ENCODE data around the gene CXCL1. TPM values are rescaled to one million over a fixed set of nuclear protein-coding genes. Genes with fewer than 3 reads are reported as not detected.

Gene CXCL1
- total RNA-seq (not detected), polyA plus RNA-seq (not detected)

DNA sequence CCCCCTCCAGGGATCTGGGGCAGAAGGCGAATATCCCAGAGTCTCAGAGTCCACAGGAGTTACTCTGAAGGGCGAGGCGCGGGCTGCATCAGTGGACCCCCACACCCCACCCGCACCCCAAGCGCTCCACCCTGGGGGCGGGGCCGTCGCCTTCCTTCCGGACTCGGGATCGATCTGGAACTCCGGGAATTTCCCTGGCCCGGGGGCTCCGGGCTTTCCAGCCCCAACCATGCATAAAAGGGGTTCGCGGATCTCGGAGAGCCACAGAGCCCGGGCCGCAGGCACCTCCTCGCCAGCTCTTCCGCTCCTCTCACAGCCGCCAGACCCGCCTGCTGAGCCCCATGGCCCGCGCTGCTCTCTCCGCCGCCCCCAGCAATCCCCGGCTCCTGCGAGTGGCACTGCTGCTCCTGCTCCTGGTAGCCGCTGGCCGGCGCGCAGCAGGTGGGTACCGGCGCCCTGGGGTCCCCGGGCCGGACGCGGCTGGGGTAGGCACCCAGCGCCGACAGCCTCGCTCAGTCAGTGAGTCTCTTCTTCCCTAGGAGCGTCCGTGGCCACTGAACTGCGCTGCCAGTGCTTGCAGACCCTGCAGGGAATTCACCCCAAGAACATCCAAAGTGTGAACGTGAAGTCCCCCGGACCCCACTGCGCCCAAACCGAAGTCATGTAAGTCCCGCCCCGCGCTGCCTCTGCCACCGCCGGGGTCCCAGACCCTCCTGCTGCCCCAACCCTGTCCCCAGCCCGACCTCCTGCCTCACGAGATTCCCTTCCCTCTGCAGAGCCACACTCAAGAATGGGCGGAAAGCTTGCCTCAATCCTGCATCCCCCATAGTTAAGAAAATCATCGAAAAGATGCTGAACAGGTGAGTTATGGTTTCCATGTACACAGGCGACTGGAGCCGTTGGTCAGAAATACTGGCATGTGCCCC lies at the start of gene CXCL1:
TSS of gene CXCL1 (plus strand) at position 264 of the 926 bp plus-strand sequence. CDS start at position 342, 78 bp downstream.
- H3K4me3 ChIP-seq (ENCODE audit: low read depth, low read length) = no peak within 1 kb of the TSS
- H3K36me3 ChIP-seq (ENCODE audit: control insufficient read depth, insufficient read depth, low read length) = no peaks in the 10 kb centered on the region
- DNase-seq (no peak), ATAC-seq (ENCODE audit: low read depth in 2 of 2) (no peak)
- no peaks in the 10 kb centered on the region for H3K27me3 ChIP-seq (ENCODE audit: control insufficient read depth, insufficient read depth, low read length)
- H3K27ac ChIP-seq (ENCODE audit: insufficient read depth, low read length, poor library complexity, severe bottlenecking) = no peak within 1 kb of the TSS
- H3K9me3 ChIP-seq (ENCODE audit: control insufficient read depth in 2 of 2, low read length in 2 of 2) = no peaks in the 10 kb centered on the region
- H3K9me3 Mint-ChIP-seq = peaks cover 0 to 2% (median 0%) of the 10 kb centered on the region in 7 donors
- H3K4me3 Mint-ChIP-seq = no peak within 1 kb of the TSS
- H3K27me3 Mint-ChIP-seq = peaks cover 16% of the 10 kb centered on the region
- no peaks in the 10 kb centered on the region for H3K4me1 ChIP-seq (ENCODE audit: control insufficient read depth, insufficient read depth, low read length, poor library complexity, severe bottlenecking)
- H3K36me3 Mint-ChIP-seq = no peaks in the 10 kb centered on the region
- H3K4me1 Mint-ChIP-seq = no peaks in the 10 kb centered on the region
- no peak within 1 kb of the TSS for H3K27ac Mint-ChIP-seq

DNA sequence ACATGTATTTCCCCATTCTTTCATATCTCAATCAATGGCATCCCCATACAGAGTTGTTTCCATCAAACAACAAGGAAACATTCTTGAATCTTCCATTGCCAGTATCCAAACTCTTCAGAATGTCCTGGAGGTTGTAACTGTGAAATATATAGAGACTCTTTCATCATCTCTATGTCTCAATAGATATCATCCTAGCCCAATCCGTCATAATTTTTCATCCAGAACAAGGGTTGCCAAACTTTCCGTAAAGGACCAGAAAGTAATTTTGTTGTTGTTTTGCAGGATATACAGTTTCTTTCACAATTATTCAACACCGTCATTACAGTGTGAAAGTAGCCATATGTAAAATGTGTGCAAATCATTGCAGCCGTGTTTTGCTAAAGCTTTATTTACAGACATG lies 47.9 kb upstream of the CXCL1 start:
- H3K9me3 Mint-ChIP-seq = peaks cover 0 to 11% (median 3%) of the 10 kb centered on the region in 7 donors
- DNase-seq (no peak), ATAC-seq (ENCODE audit: low read depth in 2 of 2) (no peak)
- Histone ChIP-seq H3K4me3 (ENCODE audit: low read depth, low read length) (no peak overlapping the region), H3K9me3 (ENCODE audit: control insufficient read depth in 2 of 2, low read length in 2 of 2) (no peaks in the 10 kb centered on the region), H3K36me3 (ENCODE audit: control insufficient read depth, insufficient read depth, low read length) (no peaks in the 10 kb centered on the region), H3K4me1 (ENCODE audit: control insufficient read depth, insufficient read depth, low read length, poor library complexity, severe bottlenecking) (no peaks in the 10 kb centered on the region), H3K27ac (ENCODE audit: insufficient read depth, low read length, poor library complexity, severe bottlenecking) (no peak overlapping the region), H3K27me3 (ENCODE audit: control insufficient read depth, insufficient read depth, low read length) (no peaks in the 10 kb centered on the region)
- no peak overlapping the region for H3K27ac Mint-ChIP-seq
- H3K27me3 Mint-ChIP-seq = no peaks in the 10 kb centered on the region
- no peaks in the 10 kb centered on the region for H3K4me1 Mint-ChIP-seq
- no peaks in the 10 kb centered on the region for H3K36me3 Mint-ChIP-seq
- no peak overlapping the region for H3K4me3 Mint-ChIP-seq

DNA sequence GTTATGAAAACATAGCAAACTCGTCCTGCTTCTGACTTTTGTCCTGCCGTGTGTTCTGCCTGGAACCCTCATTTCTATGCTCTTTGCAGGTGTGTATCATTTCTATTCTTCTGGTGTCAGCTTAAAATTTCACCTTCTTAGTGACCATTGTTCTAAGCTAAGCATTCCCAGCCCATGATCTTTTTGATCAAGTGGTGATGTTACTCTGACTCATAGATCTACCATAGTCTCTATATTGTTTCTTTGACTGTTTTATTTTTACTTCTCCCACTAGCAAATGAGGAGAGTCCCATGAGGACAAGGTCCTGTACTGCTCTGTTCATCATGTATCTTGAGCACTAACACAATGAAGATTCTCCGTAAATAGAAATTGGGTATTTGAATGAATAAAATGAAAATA lies 46.8 kb upstream of the CXCL1 start:
- H3K4me3 ChIP-seq (ENCODE audit: low read depth, low read length) = no peak overlapping the region
- H3K9me3 ChIP-seq (ENCODE audit: control insufficient read depth in 2 of 2, low read length in 2 of 2) = no peaks in the 10 kb centered on the region
- ATAC-seq (ENCODE audit: low read depth in 2 of 2) (no peak), DNase-seq (no peak)
- no peaks in the 10 kb centered on the region for H3K4me1 Mint-ChIP-seq
- H3K27me3 ChIP-seq (ENCODE audit: control insufficient read depth, insufficient read depth, low read length) = no peaks in the 10 kb centered on the region
- H3K27me3 Mint-ChIP-seq = no peaks in the 10 kb centered on the region
- no peaks in the 10 kb centered on the region for H3K4me1 ChIP-seq (ENCODE audit: control insufficient read depth, insufficient read depth, low read length, poor library complexity, severe bottlenecking)
- no peak overlapping the region for H3K27ac ChIP-seq (ENCODE audit: insufficient read depth, low read length, poor library complexity, severe bottlenecking)
- H3K4me3 Mint-ChIP-seq = no peak overlapping the region
- no peaks in the 10 kb centered on the region for H3K36me3 ChIP-seq (ENCODE audit: control insufficient read depth, insufficient read depth, low read length)
- H3K9me3 Mint-ChIP-seq = peaks cover 0 to 6% (median 3%) of the 10 kb centered on the region in 7 donors
- H3K36me3 Mint-ChIP-seq = no peaks in the 10 kb centered on the region
- H3K27ac Mint-ChIP-seq = no peak overlapping the region

DNA sequence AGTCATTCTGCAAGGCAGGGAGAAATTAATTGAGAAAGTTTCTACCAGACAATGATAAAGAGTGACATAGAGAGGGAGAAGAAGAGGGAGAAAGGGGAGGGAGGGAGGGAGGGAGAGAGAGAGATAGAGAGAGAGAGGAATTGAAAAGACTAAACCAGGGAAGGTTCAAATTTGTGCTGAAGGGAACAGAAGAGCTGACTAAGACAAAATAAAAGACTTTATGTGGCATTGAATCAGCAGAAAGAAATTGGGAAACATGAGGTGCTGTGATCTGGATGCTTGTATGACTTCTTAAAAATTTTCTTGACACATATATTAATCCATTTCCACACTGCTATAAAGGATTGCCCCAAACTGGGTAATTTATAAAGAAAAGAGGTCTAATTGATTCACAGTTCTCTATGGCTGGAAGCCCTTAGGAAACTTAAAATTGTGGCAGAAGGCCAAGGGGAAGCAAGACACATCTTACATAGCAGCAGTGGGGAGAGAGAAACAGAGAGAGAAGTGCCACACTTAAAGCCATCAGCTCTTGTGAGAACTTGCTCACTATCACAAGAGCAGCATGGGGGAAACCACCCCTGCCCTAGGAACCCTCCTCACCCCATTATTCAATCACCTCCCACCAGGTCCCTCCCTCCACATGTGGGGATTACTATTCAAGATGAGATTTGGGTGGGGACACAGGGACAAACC lies 46.2 kb upstream of the CXCL1 start:
- Histone ChIP-seq H3K27me3 (ENCODE audit: control insufficient read depth, insufficient read depth, low read length) (no peaks in the 10 kb centered on the region), H3K27ac (ENCODE audit: insufficient read depth, low read length, poor library complexity, severe bottlenecking) (no peak overlapping the region), H3K36me3 (ENCODE audit: control insufficient read depth, insufficient read depth, low read length) (no peaks in the 10 kb centered on the region), H3K9me3 (ENCODE audit: control insufficient read depth in 2 of 2, low read length in 2 of 2) (no peaks in the 10 kb centered on the region), H3K4me1 (ENCODE audit: control insufficient read depth, insufficient read depth, low read length, poor library complexity, severe bottlenecking) (no peaks in the 10 kb centered on the region), H3K4me3 (ENCODE audit: low read depth, low read length) (no peak overlapping the region)
- H3K4me3 Mint-ChIP-seq = no peak overlapping the region
- DNase-seq (no peak), ATAC-seq (ENCODE audit: low read depth in 2 of 2) (no peak)
- peaks cover 0 to 6% (median 2%) of the 10 kb centered on the region in 7 donors for H3K9me3 Mint-ChIP-seq
- no peak overlapping the region for H3K27ac Mint-ChIP-seq
- H3K27me3 Mint-ChIP-seq = no peaks in the 10 kb centered on the region
- no peaks in the 10 kb centered on the region for H3K4me1 Mint-ChIP-seq
- H3K36me3 Mint-ChIP-seq = no peaks in the 10 kb centered on the region

GRCh38 chr4:73823760-73824159 lies 45.4 kb upstream of the CXCL1 start:
- H3K27ac ChIP-seq (ENCODE audit: insufficient read depth, low read length, poor library complexity, severe bottlenecking) = no peak overlapping the region
- no peaks in the 10 kb centered on the region for H3K27me3 Mint-ChIP-seq
- H3K27ac Mint-ChIP-seq = no peak overlapping the region
- H3K36me3 Mint-ChIP-seq = no peaks in the 10 kb centered on the region
- H3K9me3 Mint-ChIP-seq = peaks cover 0 to 6% (median 2%) of the 10 kb centered on the region in 7 donors
- no peaks in the 10 kb centered on the region for H3K4me1 ChIP-seq (ENCODE audit: control insufficient read depth, insufficient read depth, low read length, poor library complexity, severe bottlenecking)
- no peaks in the 10 kb centered on the region for H3K4me1 Mint-ChIP-seq
- H3K27me3 ChIP-seq (ENCODE audit: control insufficient read depth, insufficient read depth, low read length) = no peaks in the 10 kb centered on the region
- H3K4me3 Mint-ChIP-seq = no peak overlapping the region
- H3K4me3 ChIP-seq (ENCODE audit: low read depth, low read length) = no peak overlapping the region
- H3K9me3 ChIP-seq (ENCODE audit: control insufficient read depth in 2 of 2, low read length in 2 of 2) = no peaks in the 10 kb centered on the region
- no peaks in the 10 kb centered on the region for H3K36me3 ChIP-seq (ENCODE audit: control insufficient read depth, insufficient read depth, low read length)
- no peak for DNase-seq
- ATAC-seq (ENCODE audit: low read depth in 2 of 2) = no peak

GRCh38 chr4:73828956-73829355 lies 40.2 kb upstream of the CXCL1 start:
- H3K4me3 ChIP-seq (ENCODE audit: low read depth, low read length) = no peak overlapping the region
- Mint-ChIP-seq H3K36me3 (no peaks in the 10 kb centered on the region), H3K27me3 (no peaks in the 10 kb centered on the region), H3K4me1 (no peaks in the 10 kb centered on the region), H3K27ac (no peak overlapping the region), H3K9me3 (peaks cover 0 to 4% (median 2%) of the 10 kb centered on the region in 7 donors), H3K4me3 (no peak overlapping the region)
- H3K27me3 ChIP-seq (ENCODE audit: control insufficient read depth, insufficient read depth, low read length) = no peaks in the 10 kb centered on the region
- H3K4me1 ChIP-seq (ENCODE audit: control insufficient read depth, insufficient read depth, low read length, poor library complexity, severe bottlenecking) = no peaks in the 10 kb centered on the region
- no peak overlapping the region for H3K27ac ChIP-seq (ENCODE audit: insufficient read depth, low read length, poor library complexity, severe bottlenecking)
- DNase-seq (no peak), ATAC-seq (ENCODE audit: low read depth in 2 of 2) (no peak)
- H3K36me3 ChIP-seq (ENCODE audit: control insufficient read depth, insufficient read depth, low read length) = no peaks in the 10 kb centered on the region
- H3K9me3 ChIP-seq (ENCODE audit: control insufficient read depth in 2 of 2, low read length in 2 of 2) = no peaks in the 10 kb centered on the region

DNA sequence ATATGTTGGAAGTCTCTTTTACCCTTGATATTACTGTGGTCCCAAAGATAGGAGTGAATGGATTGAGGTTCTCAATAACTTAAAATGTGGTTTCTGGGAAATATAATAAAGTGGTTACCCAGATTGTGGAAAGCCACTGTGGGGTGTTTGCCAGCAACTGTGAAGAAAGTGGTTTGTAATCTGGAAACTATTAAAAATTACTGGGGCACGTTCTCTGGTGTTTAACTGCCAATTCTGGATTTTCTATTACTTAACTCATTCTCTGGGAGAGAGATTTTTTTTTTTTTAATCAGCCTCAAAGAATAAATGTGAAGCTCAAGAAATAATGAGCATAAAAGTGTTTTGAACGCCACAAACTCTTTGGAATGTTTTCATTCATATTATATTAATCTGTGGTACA lies 37.6 kb upstream of the CXCL1 start:
- no peaks in the 10 kb centered on the region for H3K4me1 Mint-ChIP-seq
- Histone ChIP-seq H3K4me1 (ENCODE audit: control insufficient read depth, insufficient read depth, low read length, poor library complexity, severe bottlenecking) (no peaks in the 10 kb centered on the region), H3K4me3 (ENCODE audit: low read depth, low read length) (no peak overlapping the region), H3K36me3 (ENCODE audit: control insufficient read depth, insufficient read depth, low read length) (no peaks in the 10 kb centered on the region), H3K9me3 (ENCODE audit: control insufficient read depth in 2 of 2, low read length in 2 of 2) (no peaks in the 10 kb centered on the region), H3K27me3 (ENCODE audit: control insufficient read depth, insufficient read depth, low read length) (no peaks in the 10 kb centered on the region), H3K27ac (ENCODE audit: insufficient read depth, low read length, poor library complexity, severe bottlenecking) (no peak overlapping the region)
- peaks cover 0 to 4% (median 2%) of the 10 kb centered on the region in 7 donors for H3K9me3 Mint-ChIP-seq
- no peaks in the 10 kb centered on the region for H3K27me3 Mint-ChIP-seq
- ATAC-seq (ENCODE audit: low read depth in 2 of 2) (no peak), DNase-seq (no peak)
- H3K27ac Mint-ChIP-seq = no peak overlapping the region
- no peak overlapping the region for H3K4me3 Mint-ChIP-seq
- H3K36me3 Mint-ChIP-seq = no peaks in the 10 kb centered on the region

Measured in CD4-positive, CD25-positive, alpha-beta regulatory T cell (primary cell).